Esophagus muscularis mucosa (tissue), 4 donors: ENCODE measurements around the gene CREB3L2. TPM values are rescaled to one million over a fixed set of nuclear protein-coding genes. Genes with fewer than 3 reads are reported as not detected.
A peak's percentile ranks its signal among the peaks of the same experiment; 100 is the strongest.

ENCODE experiments used
- DNase-seq: peaks from one replicate; pipeline ENCODE4 v3.0.0-alpha.2; 2017; ENCODE audit errors: extremely low spot score
- H3K27ac ChIP-seq, 4 donors: fragments of 200-600 bp; sonication (generic); replicated peaks in 1 of 4; 1 replicate in 3 of 4; 2 replicates in 1 of 4; pipeline ENCODE4 v1.5.1; 2016 to 2019; ENCODE audit warnings: mild to moderate bottlenecking in 1 of 4
- H3K27me3 ChIP-seq, 4 donors: fragments of 200-600 bp; sonication (generic); one replicate each; pipeline versions ENCODE4 v1.5.1 to v1.6.0; 2016 to 2019
- H3K36me3 ChIP-seq, 4 donors: fragments of 200-600 bp; sonication (generic); one replicate each; pipeline ENCODE4 v1.5.1; 2016 to 2019
- H3K4me1 ChIP-seq, 4 donors: fragments of 200-600 bp; sonication (generic); one replicate each; pipeline ENCODE4 v1.5.1; 2016 to 2019
- H3K4me3 ChIP-seq, 4 donors: fragments of 200-600 bp; sonication (generic); 1 replicate in 2 of 4; 2 replicates in 2 of 4; pipeline ENCODE4 v1.5.1; 2016 to 2019; ENCODE audit warnings: mild to moderate bottlenecking in 4 of 4, moderate library complexity in 1 of 4
- H3K9me3 ChIP-seq, 4 donors: fragments of 200-600 bp; sonication (generic); 1 replicate in 3 of 4; 2 replicates in 1 of 4; pipeline ENCODE4 v1.5.1; 2016 to 2019
- EP300 ChIP-seq: sonication (generic); formaldehyde crosslinking; IDR thresholded peaks from one replicate; pipeline ENCODE4 v1.6.1; 2017; ENCODE audit warnings: antibody characterized with exemption
- POLR2A ChIP-seq: fragments of 450-650 bp; IDR thresholded peaks from one replicate; pipeline ENCODE4 v1.6.1; 2017; ENCODE audit warnings: antibody characterized with exemption, moderate library complexity, mild to moderate bottlenecking, low read depth
- POLR2AphosphoS5 ChIP-seq, 2 donors: sonication (generic); formaldehyde crosslinking; IDR thresholded peaks; one replicate each; pipeline ENCODE4 v1.6.1; 2017; ENCODE audit warnings: antibody characterized with exemption in 2 of 2
- WGBS: methylation state at CpG from one replicate; pipeline ENCODE4 v1.1.5; 2018; 5-methylcytosine and 5-hydroxymethylcytosine counted together
- intact Hi-C: fragments of 100-400 bp; cut with DNase I; formaldehyde crosslinking; loops from one replicate; pipeline ENCODE4 v1.15.1; 2023
- total RNA-seq, 4 donors: library from RNA; depleted of rRNA; stranded (reverse); fragments of >200 nt; gene quantifications; one replicate each; pipeline versions ENCODE4 v1.1.0 to v1.2.1, GENCODE V29; 2016
- TF ChIP-seq, protein P1 (sequence below), 3 experiments: fragments of 200-600 bp in 2 of 3; fragments of 450-650 bp in 1 of 3; sonication (generic) in 2 of 3; IDR thresholded peaks; one replicate each; pipeline ENCODE4 v1.5.1; 2017 to 2019; ENCODE audit warnings: antibody characterized with exemption in 3 of 3, mild to moderate bottlenecking in 2 of 3, moderate library complexity in 1 of 3

CREB3L2 gene
- total RNA-seq, 4 donors from 2014 or later = 29.2 to 43.4 (median 37.1) TPM

DNA sequence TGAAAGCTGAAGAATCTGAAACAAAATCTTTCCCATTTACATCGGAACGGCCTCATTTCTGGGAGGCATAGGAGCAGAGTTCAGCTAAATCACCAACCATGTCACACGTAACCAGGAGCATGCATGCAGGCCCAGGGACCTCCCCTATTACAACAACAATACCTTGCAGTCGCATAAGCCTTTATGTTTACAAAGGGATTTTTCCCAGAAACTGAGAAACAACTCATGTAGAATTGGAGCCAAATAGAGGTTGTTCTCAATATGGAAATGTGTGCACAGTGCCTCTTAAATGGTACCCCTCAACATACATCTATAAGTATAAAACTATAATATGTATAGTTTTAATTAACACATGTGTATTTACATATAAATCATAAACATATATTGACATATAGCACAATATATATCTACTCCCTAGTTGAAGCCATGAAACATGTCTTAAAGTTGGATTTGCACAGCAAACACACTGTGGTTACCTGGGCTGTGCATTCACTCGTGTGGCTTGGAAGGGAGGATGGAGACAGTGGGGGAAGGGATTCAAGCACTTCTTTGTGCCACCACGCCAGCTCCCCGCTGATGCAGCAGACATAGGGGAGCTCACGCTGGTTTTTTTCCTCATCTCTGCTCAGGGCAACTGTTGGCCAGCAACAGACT lies 120.2 kb downstream of the CREB3L2 start:
- Histone ChIP-seq H3K27ac (peak overlapping the region in 3 of 4 donors; percentile 37 to 62 (median 58)), H3K36me3 (peaks cover 35 to 80% (median 65%) of the 10 kb centered on the region in 4 donors), H3K9me3 (no peaks in the 10 kb centered on the region), H3K4me1 (peaks cover 29 to 62% (median 52%) of the 10 kb centered on the region in 4 donors), H3K27me3 (no peaks in the 10 kb centered on the region), H3K4me3 (no peak overlapping the region)
- WGBS = 93% methylated on average over 8 of the region's 8 CpGs
- no peak for DNase-seq
- intact Hi-C loops = loop anchor here (10.0 kb wide), 1 partner anchor 1253 kb away; a partner anchor contains a TSS
- TF ChIP-seq POLR2A = no peak

DNA sequence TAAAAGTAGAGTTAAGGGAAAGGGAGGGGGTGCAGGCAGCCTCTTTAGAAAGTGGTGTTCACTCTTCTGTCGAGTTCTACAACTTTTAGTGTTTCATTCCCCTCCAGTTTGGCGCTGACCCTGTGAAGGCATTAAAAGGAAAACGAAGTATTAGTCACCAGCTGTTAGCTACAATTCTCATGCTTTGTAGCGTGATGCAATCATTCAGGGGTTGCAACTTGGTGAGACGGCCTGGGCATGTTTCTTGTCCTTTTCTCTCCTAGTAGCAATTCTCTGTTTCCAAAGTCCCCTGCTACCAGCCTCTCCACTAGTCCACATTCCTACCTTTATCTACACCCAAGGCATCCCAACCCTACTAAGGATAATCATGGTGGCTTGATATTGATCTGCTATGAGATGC lies 121.5 kb downstream of the CREB3L2 start:
- no peaks in the 10 kb centered on the region for H3K9me3 ChIP-seq
- TF ChIP-seq EP300 (no peak), POLR2AphosphoS5 (IDR thresholded peaks at IDR 0.05) (no peak), POLR2A (no peak)
- TF ChIP-seq, protein P1, sequence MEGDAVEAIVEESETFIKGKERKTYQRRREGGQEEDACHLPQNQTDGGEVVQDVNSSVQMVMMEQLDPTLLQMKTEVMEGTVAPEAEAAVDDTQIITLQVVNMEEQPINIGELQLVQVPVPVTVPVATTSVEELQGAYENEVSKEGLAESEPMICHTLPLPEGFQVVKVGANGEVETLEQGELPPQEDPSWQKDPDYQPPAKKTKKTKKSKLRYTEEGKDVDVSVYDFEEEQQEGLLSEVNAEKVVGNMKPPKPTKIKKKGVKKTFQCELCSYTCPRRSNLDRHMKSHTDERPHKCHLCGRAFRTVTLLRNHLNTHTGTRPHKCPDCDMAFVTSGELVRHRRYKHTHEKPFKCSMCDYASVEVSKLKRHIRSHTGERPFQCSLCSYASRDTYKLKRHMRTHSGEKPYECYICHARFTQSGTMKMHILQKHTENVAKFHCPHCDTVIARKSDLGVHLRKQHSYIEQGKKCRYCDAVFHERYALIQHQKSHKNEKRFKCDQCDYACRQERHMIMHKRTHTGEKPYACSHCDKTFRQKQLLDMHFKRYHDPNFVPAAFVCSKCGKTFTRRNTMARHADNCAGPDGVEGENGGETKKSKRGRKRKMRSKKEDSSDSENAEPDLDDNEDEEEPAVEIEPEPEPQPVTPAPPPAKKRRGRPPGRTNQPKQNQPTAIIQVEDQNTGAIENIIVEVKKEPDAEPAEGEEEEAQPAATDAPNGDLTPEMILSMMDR (IDR thresholded peaks at IDR 0.05) = no peak
- H3K27ac ChIP-seq = peak overlapping the region; percentile 69 to 85 (median 74)
- H3K36me3 ChIP-seq = peaks cover 35 to 83% (median 65%) of the 10 kb centered on the region in 4 donors
- intact Hi-C loops = loop anchor here (10.0 kb wide), 1 partner anchor 1254 kb away; a partner anchor contains a TSS
- WGBS = 77% methylated on average over 5 of the region's 5 CpGs
- H3K4me1 ChIP-seq = peaks cover 28 to 58% (median 45%) of the 10 kb centered on the region in 4 donors
- no peaks in the 10 kb centered on the region for H3K27me3 ChIP-seq
- no peak overlapping the region for H3K4me3 ChIP-seq
- DNase-seq = no peak

DNA sequence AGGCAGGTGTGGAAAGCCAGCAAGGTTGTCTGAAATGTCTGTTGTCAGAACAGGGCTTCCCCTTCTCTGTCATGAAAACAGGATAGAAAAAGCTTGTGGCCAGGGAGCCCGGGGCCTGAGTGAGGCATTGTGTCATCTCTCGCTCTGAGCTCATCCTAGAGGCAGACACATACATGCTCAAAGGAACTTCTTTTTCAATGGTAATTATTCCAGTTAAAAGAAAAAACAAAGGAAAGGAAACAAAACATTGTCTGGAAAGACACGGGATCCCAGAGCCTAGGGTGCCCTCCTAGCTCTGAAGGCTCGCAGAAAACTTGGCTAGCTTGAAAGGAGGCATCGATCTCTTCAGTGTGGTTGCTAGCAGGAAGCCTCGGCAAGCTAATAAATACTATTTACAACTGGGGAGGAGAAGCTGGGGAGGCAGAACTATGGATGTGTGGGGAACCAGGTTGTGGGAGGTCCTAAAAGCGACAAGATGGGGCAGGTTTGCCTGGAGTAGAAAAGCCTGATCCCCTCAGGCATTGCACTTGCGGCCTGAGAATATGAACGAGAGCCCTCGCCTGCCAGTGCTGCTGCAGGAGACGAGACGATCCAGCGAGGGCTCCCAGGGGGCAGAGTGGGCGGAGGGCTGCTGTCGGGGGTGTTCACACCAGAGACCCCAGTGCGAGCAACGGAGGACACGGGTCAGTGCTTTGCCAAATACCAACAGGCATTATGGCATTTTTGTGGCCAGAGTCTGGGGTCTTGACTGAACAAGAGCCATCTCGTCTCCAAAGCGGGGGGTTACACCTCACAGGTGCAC lies 122.3 kb downstream of the CREB3L2 start:
- Histone ChIP-seq H3K4me1 (peaks cover 35 to 59% (median 50%) of the 10 kb centered on the region in 4 donors), H3K9me3 (no peaks in the 10 kb centered on the region), H3K36me3 (peaks cover 28 to 75% (median 58%) of the 10 kb centered on the region in 4 donors), H3K27ac (peak overlapping the region; percentile 69 to 85 (median 74)), H3K27me3 (no peaks in the 10 kb centered on the region), H3K4me3 (no peak overlapping the region)
- 80% methylated on average over 20 of the region's 20 CpGs for WGBS
- TF ChIP-seq EP300 = no peak
- intact Hi-C loops = loop anchor here (10.0 kb wide), 1 partner anchor 1255 kb away; a partner anchor contains a TSS
- DNase-seq = no peak

DNA sequence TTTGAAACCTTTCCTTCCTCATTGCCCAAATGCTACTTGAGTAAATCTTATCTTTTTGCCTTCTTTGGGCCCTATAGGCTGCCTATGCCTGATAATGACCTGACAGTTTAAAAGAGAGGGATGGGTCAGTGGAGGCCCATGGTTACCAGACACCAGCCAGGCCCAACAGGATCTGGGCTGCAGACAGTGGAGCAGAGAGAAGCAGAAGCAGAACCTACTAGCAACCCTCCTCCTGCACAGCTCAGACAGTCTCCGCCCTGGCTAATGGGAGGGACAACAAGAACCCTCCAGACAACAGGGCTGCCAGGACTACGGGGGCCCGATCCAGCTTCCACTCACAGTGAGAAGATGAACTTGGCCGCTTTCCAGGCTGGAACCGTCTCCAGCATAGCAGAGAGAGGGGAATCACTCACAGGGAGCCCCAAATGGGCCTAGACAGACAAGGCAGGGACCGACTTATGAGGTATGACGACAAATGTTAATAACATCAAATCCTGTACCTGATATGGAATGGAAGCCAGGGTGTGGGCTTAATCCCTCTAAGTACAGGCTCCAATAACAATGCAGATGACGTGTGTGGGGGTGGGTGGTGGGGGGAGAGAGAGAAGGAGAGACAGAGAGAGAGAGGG lies 123.4 kb downstream of the CREB3L2 start:
- intact Hi-C loops = no loop called here
- WGBS = 40% methylated on average over 8 of the region's 8 CpGs

DNA sequence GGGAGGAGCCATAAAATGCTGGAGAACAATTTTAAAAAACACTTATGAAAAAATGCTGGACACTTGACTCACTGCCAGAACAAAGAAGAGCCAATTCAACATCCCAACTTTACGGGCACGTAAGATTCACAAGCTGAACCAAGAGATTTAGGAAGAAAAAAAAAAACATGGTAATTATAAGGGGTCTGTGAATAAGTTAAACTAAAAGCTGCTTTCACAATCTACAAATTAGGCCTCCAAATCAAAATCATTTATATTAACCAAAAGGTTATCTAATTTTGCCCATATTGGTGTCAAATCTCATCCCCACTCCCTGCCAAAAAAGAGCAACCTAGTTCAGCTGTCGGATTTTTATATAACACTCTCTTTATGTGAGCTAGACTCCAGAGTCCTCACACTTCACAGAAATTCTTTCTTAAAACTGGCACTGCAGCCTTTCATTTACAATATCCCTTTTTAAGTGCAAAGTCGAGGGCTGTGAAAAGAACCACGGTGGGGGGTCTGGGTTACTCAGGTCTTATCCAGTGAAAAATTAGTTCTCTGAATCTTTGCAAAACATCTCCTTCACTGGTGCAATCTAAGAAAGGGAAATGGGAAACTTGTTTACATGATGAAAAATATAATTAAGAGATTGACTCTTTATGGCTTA lies 124.7 kb downstream of the CREB3L2 start:
- H3K4me1 ChIP-seq = peaks cover 46 to 65% (median 56%) of the 10 kb centered on the region in 4 donors
- H3K27me3 ChIP-seq = no peaks in the 10 kb centered on the region
- H3K4me3 ChIP-seq = no peak overlapping the region
- no peak for DNase-seq
- intact Hi-C loops = no loop called here
- H3K36me3 ChIP-seq = peaks cover 15 to 74% (median 41%) of the 10 kb centered on the region in 4 donors
- TF ChIP-seq, protein P1 (IDR thresholded peaks at IDR 0.05) = no peak
- no peak for TF ChIP-seq POLR2AphosphoS5 (IDR thresholded peaks at IDR 0.05)
- WGBS = 70% methylated on average over 5 of the region's 5 CpGs
- peak overlapping the region in 3 of 4 donors; percentile 73 to 85 (median 75) for H3K27ac ChIP-seq
- no peaks in the 10 kb centered on the region for H3K9me3 ChIP-seq

More for the DNA sequence above, 123.4 kb downstream of the CREB3L2 start:
- H3K4me3 ChIP-seq = no peak overlapping the region
- no peaks in the 10 kb centered on the region for H3K9me3 ChIP-seq
- DNase-seq = no peak
- no peaks in the 10 kb centered on the region for H3K27me3 ChIP-seq
- peaks cover 20 to 74% (median 52%) of the 10 kb centered on the region in 4 donors for H3K36me3 ChIP-seq
- peak overlapping the region; percentile 69 to 85 (median 74) for H3K27ac ChIP-seq
- TF ChIP-seq EP300 (no peak), POLR2AphosphoS5 (IDR thresholded peaks at IDR 0.05) (peak; percentile 43 to 50)
- TF ChIP-seq, protein P1 (IDR thresholded peaks at IDR 0.05) = no peak
- H3K4me1 ChIP-seq = peaks cover 44 to 70% (median 61%) of the 10 kb centered on the region in 4 donors
